PC-3 (cell line): Measurements from ENCODE around the gene PRR5L. TPM values are rescaled to one million over a fixed set of nuclear protein-coding genes. Genes with fewer than 3 reads are reported as not detected.

Source experiments
- ATAC-seq: fragments of 200-7000 bp; cut with Tn5 transposase; 2 replicates; pipeline ENCODE4 v1.9.1; 2020; ENCODE audit warnings: mild to moderate bottlenecking, moderate library complexity
- BruUV-seq: library from RNA; stranded (reverse); fragments of 400-500 nt; replicated peaks from 2 replicates; lab custom pipeline; 2021; lab: Mats Ljungman, UMichigan
- CTCF ChIA-PET: fragments of 300-600 bp; sonication (Branson Sonifier 250); formaldehyde crosslinking; loops from one replicate; lab custom pipeline; 2022; ENCODE audit warnings: antibody characterized with exemption; lab: Charles Lee
- POLR2A ChIA-PET: fragments of 300-600 bp; sonication (Branson Sonifier 250); formaldehyde crosslinking; loops from one replicate; lab custom pipeline; 2022; ENCODE audit warnings: antibody characterized with exemption; ENCODE audit not compliant: unreplicated experiment; lab: Charles Lee
- DNase-seq: peaks from one replicate; pipeline ENCODE4 v3.0.0-alpha.2; 2015
- H2AFZ ChIP-seq: fragments of 300-600 bp; sonication (generic); 2 replicates; pipeline ENCODE4 v1.6.0; 2016; ENCODE audit warnings: antibody characterized with exemption, low read length
- H3F3A ChIP-seq: fragments of 300-600 bp; sonication (generic); one replicate; pipeline ENCODE4 v1.6.0; 2017; ENCODE audit warnings: antibody characterized with exemption, low read length, control low read depth, mild to moderate bottlenecking; ENCODE audit not compliant: unreplicated experiment
- H3K27ac ChIP-seq: fragments of 300-600 bp; sonication (generic); 2 replicates; pipeline ENCODE4 v1.5.1; 2016; ENCODE audit warnings: mild to moderate bottlenecking, low read length
- H3K27me3 ChIP-seq: fragments of 300-600 bp; sonication (generic); 2 replicates; pipeline ENCODE4 v1.6.1; 2016; ENCODE audit warnings: low read length, mixed read lengths
- H3K36me3 ChIP-seq: fragments of 300-600 bp; sonication (generic); 2 replicates; pipeline ENCODE4 v1.6.1; 2016; ENCODE audit warnings: low read depth, mixed run types, low read length, mixed read lengths
- H3K4me1 ChIP-seq: fragments of 300-600 bp; sonication (generic); 2 replicates; pipeline ENCODE4 v1.5.1; 2016; ENCODE audit warnings: low read length; ENCODE audit not compliant: insufficient read depth
- H3K4me2 ChIP-seq: fragments of 300-600 bp; sonication (generic); 2 replicates; pipeline ENCODE4 v1.6.0; 2016; ENCODE audit warnings: low read length
- H3K4me3 ChIP-seq: fragments of 300-600 bp; sonication (generic); 2 replicates; pipeline ENCODE4 v1.5.1; 2016; ENCODE audit warnings: mild to moderate bottlenecking, low read length, mixed read lengths
- H3K79me2 ChIP-seq: fragments of 300-600 bp; sonication (generic); 2 replicates; pipeline ENCODE4 v1.6.1; 2017; ENCODE audit warnings: low read length, mixed read lengths
- H3K9ac ChIP-seq: fragments of 300-600 bp; sonication (generic); 2 replicates; pipeline ENCODE4 v1.6.0; 2016; ENCODE audit warnings: mild to moderate bottlenecking, low read length
- H3K9me2 ChIP-seq: fragments of 300-600 bp; sonication (generic); replicated peaks from 2 replicates; pipeline ENCODE4 v1.6.1; 2016; ENCODE audit warnings: mixed run types, low read length, mixed read lengths
- H3K9me3 ChIP-seq: fragments of 300-600 bp; sonication (generic); 2 replicates; pipeline ENCODE4 v1.6.1; 2016; ENCODE audit warnings: low read length, mixed read lengths
- H4K20me1 ChIP-seq: fragments of 300-600 bp; sonication (generic); 2 replicates; pipeline ENCODE4 v1.6.1; 2016; ENCODE audit warnings: low read length, mixed read lengths
- EZH2 ChIP-seq: fragments of 300-600 bp; sonication (generic); IDR thresholded peaks from one replicate; pipeline ENCODE4 v1.6.1; 2017; ENCODE audit warnings: antibody characterized with exemption, mild to moderate bottlenecking, low read length; ENCODE audit not compliant: unreplicated experiment
- EZH2phosphoT487 ChIP-seq: fragments of 300-600 bp; sonication (generic); IDR thresholded peaks from 2 replicates; pipeline ENCODE4 v1.6.1; 2018; ENCODE audit warnings: mild to moderate bottlenecking, antibody characterized with exemption, low read length, borderline replicate concordance
- intact Hi-C: fragments of 100-400 bp; cut with micrococcal nuclease; formaldehyde crosslinking; loops from 2 replicates; pipeline ENCODE4 v1.9.0; 2023
- total RNA-seq: library from RNA; depleted of rRNA; stranded (reverse); fragments of >200 nt; gene quantifications from 2 replicates; pipeline ENCODE4 v1.2.3, GENCODE V29; 2014
- TF ChIP-seq, protein P1 (sequence below): fragments of 300-600 bp; sonication (generic); conservative IDR thresholded peaks from 2 replicates; pipeline ENCODE4 v1.5.1; 2017; ENCODE audit warnings: antibody characterized with exemption, low read depth, mild to moderate bottlenecking, low read length

The PRR5L gene
- total RNA-seq, 1 experiment from 2014 or later, result 4.7 TPM

DNA sequence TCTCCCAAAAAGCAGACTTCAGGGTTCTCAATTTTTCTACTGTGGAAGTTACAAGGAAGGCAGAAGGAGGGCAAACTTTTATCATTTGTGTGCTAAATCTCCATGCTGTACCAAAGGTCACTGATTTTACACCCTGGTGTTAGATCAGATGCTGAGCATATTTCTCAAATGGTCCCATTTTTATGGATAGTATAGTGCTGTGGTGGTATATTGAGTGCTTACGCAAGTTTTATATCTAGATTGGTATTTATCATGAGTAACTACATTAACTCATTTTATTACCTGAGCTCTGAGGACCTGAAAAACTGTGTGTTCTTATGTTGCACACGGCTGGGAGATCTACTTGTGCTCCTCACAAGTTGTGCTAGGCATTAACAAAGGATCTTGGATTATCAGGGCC lies 75.1 kb downstream of the PRR5L start:
- CTCF ChIA-PET, result no interaction called here

DNA sequence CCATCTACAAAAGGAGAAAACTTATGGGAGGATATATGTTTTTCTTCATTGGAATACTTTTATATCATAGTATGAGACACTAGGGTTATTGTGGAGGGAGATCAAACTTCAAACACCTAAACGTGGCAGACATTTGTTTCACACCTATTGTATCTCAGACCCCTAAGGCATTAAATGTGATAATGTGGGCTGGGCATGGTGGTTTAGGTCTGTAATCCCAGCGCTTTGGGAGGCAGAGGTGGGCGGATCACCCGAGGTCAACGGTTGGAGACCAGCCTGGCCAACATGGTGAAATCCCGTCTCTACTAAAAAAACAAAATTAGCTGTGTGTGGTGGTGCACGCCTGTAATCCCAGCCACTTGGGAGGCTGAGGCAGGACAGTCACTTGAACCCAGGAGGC lies 75.5 kb downstream of the PRR5L start:
- H3K4me1 ChIP-seq, result peaks cover 10% of the 10 kb centered on the region
- no TSS peak for BruUV-seq
- H3K9me2 ChIP-seq, result no peaks in the 10 kb centered on the region
- DNase-seq, result no peak
- no peaks in the 10 kb centered on the region for H3K79me2 ChIP-seq
- intact Hi-C loops, result no loop called here
- H3K36me3 ChIP-seq, result no peaks in the 10 kb centered on the region
- no peak overlapping the region for H3K9ac ChIP-seq
- no peak for ATAC-seq
- no peak overlapping the region for H3K4me3 ChIP-seq
- ChIA-PET POLR2A (no interaction called here), CTCF (no interaction called here)
- no peaks in the 10 kb centered on the region for H4K20me1 ChIP-seq
- no peaks in the 10 kb centered on the region for H3F3A ChIP-seq
- H3K27ac ChIP-seq, result no peak overlapping the region
- H2AFZ ChIP-seq, result no peak overlapping the region
- no peaks in the 10 kb centered on the region for H3K9me3 ChIP-seq
- H3K4me2 ChIP-seq, result no peak overlapping the region
- no peaks in the 10 kb centered on the region for H3K27me3 ChIP-seq
- no peak for TF ChIP-seq EZH2
- TF ChIP-seq, protein P1, sequence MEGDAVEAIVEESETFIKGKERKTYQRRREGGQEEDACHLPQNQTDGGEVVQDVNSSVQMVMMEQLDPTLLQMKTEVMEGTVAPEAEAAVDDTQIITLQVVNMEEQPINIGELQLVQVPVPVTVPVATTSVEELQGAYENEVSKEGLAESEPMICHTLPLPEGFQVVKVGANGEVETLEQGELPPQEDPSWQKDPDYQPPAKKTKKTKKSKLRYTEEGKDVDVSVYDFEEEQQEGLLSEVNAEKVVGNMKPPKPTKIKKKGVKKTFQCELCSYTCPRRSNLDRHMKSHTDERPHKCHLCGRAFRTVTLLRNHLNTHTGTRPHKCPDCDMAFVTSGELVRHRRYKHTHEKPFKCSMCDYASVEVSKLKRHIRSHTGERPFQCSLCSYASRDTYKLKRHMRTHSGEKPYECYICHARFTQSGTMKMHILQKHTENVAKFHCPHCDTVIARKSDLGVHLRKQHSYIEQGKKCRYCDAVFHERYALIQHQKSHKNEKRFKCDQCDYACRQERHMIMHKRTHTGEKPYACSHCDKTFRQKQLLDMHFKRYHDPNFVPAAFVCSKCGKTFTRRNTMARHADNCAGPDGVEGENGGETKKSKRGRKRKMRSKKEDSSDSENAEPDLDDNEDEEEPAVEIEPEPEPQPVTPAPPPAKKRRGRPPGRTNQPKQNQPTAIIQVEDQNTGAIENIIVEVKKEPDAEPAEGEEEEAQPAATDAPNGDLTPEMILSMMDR, result no peak
- no peak for TF ChIP-seq EZH2phosphoT487

More for the DNA sequence above, 75.1 kb downstream of the PRR5L start:
- Histone ChIP-seq H3K27me3 (no peaks in the 10 kb centered on the region), H2AFZ (no peak overlapping the region), H3K36me3 (no peaks in the 10 kb centered on the region), H3K4me2 (no peak overlapping the region), H4K20me1 (no peaks in the 10 kb centered on the region), H3K4me1 (peaks cover 10% of the 10 kb centered on the region), H3K79me2 (no peaks in the 10 kb centered on the region), H3K4me3 (no peak overlapping the region), H3F3A (no peaks in the 10 kb centered on the region), H3K27ac (no peak overlapping the region), H3K9ac (no peak overlapping the region), H3K9me2 (no peaks in the 10 kb centered on the region), H3K9me3 (no peaks in the 10 kb centered on the region)
- intact Hi-C loops, result no loop called here
- DNase-seq (no peak), ATAC-seq (no peak)
- TF ChIP-seq EZH2phosphoT487 (no peak), EZH2 (no peak)
- TF ChIP-seq, protein P1, result no peak
- no TSS peak for BruUV-seq
- POLR2A ChIA-PET, result no interaction called here

DNA sequence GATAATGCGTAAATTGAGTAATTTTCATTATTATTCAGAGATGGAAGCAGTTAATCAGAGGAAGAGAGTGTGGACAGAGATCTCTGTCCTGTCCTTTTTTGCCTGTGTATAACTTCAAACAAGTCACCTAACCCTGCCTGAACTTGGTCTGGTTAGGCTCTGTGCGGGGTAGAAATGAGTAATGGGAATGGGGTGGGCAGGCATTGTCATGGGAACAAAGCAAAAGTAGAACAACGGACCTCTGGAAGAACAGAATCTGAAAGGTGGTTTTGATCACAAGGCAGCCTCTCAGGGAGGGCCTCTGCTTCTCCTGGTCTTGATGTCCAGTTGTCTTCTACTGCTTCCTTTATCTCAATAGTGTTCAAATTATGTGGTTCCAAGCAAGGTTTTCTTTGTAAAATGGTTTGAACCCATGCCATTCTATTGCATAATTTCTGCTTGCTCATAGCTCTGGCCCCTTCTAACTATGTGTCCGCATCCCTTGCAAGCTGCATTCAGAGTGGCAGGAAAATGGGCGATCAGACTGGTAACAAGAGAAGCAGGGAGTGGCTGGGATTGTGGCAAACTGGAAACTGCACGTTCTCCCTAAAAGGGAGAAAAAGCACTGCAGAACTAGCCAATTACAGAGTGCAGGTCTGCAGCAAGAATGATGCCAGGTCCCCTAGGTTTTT lies 76.1 kb downstream of the PRR5L start:
- TF ChIP-seq, protein P1, result no peak
- TF ChIP-seq EZH2, result no peak
- no peak for TF ChIP-seq EZH2phosphoT487
- H2AFZ ChIP-seq, result peak overlapping the region; percentile 61; the same call in 1 of the 2 replicates
- H3K9ac ChIP-seq, result no peak overlapping the region
- no peak overlapping the region for H3K27ac ChIP-seq
- ATAC-seq (peak; percentile 29; the same call in 1 of the 2 replicates), DNase-seq (peak; percentile 66)
- H4K20me1 ChIP-seq, result no peaks in the 10 kb centered on the region
- POLR2A ChIA-PET, result no interaction called here
- peaks cover 10% of the 10 kb centered on the region for H3K4me1 ChIP-seq
- H3K79me2 ChIP-seq, result no peaks in the 10 kb centered on the region
- peak overlapping the region; percentile 15 for H3K4me2 ChIP-seq
- no TSS peak for BruUV-seq
- H3K4me3 ChIP-seq, result no peak overlapping the region
- no peaks in the 10 kb centered on the region for H3K9me2 ChIP-seq
- no peaks in the 10 kb centered on the region for H3K27me3 ChIP-seq
- no peaks in the 10 kb centered on the region for H3K9me3 ChIP-seq
- intact Hi-C loops, result no loop called here
- H3F3A ChIP-seq, result no peaks in the 10 kb centered on the region
- H3K36me3 ChIP-seq, result no peaks in the 10 kb centered on the region
- CTCF ChIA-PET, result no interaction called here
